ENCODE results near the gene BANK1.

Gene BANK1

DNA sequence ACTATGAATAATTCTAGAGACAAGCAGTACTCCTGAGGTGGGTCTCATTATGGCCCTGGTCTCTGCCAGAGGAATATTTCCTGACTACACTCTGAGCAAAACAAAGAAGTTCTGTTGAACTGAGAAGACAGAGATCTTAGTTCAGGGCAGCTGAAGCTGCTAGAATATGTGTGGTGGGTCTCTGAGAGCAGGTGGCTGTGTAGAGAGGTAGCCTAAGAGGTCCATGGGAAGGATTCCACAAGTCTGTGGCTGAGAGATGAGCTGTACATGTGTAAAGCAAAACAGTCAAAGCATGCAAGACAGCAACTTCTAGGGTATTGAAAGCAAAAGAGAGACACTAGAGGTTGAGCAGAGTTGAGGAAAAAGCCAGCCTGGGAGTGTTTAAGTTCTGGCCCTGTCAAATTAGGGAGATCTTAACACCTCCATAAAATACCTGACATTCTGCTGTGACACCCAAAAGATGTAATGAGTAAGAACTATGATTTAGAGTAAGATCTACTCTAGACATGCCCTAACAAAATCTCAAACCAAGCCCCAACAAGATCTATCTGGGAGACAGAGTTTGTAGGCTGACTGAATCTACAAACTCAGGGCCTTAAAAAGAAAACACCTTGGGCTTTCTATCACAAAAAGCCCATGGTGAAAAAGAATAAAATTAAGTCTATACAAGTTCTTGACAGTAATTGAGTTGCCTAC lies 274.4 kb downstream of the BANK1 start:
- no peak overlapping the region for H3K4me3 ChIP-seq (ENCODE audit: low read depth, low read length)
- no peak for TF ChIP-seq CTCF (IDR thresholded peaks at IDR 0.05; ENCODE audit: low read depth, low read length)

- no peak overlapping the region for H3K4me3 ChIP-seq (ENCODE audit: low read depth, low read length)
- no peak for TF ChIP-seq CTCF (IDR thresholded peaks at IDR 0.05; ENCODE audit: low read depth, low read length)
Measured at GRCh38 chr4:102076622-102077021, 286.1 kb downstream of the BANK1 start.

DNA sequence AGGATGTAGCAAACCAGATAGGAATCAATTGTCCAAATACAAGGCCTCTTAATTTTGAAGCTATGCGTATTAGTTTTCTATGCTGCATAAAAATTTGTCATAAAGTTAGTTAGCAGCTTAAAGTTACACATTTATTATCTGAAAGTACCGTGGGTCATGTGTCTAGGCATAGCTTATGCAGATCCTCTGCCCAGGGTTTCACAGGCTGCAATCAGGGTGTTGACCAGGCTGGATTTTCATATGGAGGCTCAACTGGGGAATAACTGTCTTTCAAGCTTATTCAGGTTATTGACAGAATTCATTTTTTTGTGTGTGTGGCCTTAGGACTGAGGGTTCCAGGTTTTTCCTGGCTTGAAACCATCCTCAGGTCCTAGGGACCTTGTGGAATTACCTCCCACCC lies 289.7 kb downstream of the BANK1 start:
- H3K4me3 ChIP-seq (ENCODE audit: low read depth, low read length): no peak overlapping the region
- no peak for TF ChIP-seq CTCF (IDR thresholded peaks at IDR 0.05; ENCODE audit: low read depth, low read length)

GRCh38 chr4:102089850-102090621 lies 299.5 kb downstream of the BANK1 start:
- H3K4me3 ChIP-seq (ENCODE audit: low read depth, low read length): no peak overlapping the region
- no peak for TF ChIP-seq CTCF (IDR thresholded peaks at IDR 0.05; ENCODE audit: low read depth, low read length)

DNA sequence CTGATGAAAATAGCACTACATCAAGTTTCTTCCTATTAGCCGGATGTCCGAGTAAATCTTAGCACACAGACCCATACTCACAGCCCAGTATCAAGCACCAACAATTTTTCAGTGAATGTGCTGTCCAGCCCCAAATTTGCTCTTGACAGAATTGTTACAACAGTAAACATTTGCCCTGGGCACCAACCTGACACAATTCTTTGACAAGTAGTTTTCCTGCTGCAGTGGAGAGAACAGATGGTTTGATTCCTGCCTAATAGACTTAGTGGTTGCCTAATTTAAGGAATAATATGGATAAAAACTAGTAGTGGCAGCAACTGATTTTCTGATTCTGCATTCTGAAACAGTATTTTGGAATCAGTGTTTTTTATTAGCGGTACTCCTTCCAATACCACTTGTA lies 301.1 kb downstream of the BANK1 start:
- no peak for TF ChIP-seq CTCF (IDR thresholded peaks at IDR 0.05; ENCODE audit: low read depth, low read length)
- no peak overlapping the region for H3K4me3 ChIP-seq (ENCODE audit: low read depth, low read length)

DNA sequence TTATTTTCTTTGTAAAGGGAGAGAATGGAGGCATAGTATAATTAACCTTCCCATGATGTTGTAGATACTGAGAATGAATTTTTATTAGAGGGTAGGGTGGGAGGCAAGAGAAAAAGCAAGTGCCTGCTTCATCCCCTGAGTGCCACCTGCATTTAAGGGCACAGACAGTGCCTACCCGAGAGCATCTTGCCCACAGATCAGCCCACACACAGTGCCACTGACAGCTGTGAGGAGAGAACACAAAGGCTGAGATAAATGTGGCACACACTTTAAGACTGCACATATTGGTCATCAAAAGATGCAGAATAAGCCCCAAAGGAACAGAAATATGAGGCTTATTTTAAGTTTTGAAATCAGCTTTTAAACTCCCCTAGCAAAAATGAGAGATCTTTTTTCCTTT lies 304.0 kb downstream of the BANK1 start:
- H3K4me3 ChIP-seq (ENCODE audit: low read depth, low read length): no peak overlapping the region
- TF ChIP-seq CTCF (IDR thresholded peaks at IDR 0.05; ENCODE audit: low read depth, low read length): no peak

DNA sequence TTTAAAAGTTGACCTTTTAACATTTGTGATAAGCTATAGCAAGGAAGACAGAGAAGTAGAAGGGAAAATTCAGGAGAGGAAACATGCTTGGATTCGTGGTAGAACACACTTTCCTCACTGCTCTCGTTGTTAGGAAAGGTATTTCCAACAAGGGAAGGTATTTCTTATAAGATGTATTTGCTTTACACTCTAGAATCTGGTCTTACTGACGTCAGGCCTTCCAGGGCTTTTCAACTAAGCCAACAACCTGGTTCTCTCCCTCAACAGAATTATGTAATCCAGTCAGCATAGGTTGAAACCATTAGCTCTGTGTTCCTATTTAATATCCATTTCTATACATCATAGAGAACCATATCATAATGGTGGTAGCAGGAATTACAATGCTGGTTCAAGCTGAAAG lies 312.8 kb downstream of the BANK1 start:
- no peak overlapping the region for H3K4me3 ChIP-seq (ENCODE audit: low read depth, low read length)
- TF ChIP-seq CTCF (IDR thresholded peaks at IDR 0.05; ENCODE audit: low read depth, low read length): no peak

Data from WI38 (cell line).